ENCODE measurements around the gene RTP5.
A peak's percentile ranks its signal among the peaks of the same experiment; 100 is the strongest.
"Not testable (repeated sequence)": the region's sequence is repeated elsewhere in the genome, so short reads cannot be mapped to it uniquely, and the experiment has no call there.

RTP5 gene

GRCh38 chr2:241900251-241901017 lies 30.9 kb downstream of the RTP5 start:
- DNase-seq = no peak

- DNase-seq = no peak
Measured at GRCh38 chr2:241901018-241901380, 31.5 kb downstream of the RTP5 start.

- peak in 1 of 58 donors; percentile 7 for DNase-seq
Measured at GRCh38 chr2:241901500-241902351, 32.2 kb downstream of the RTP5 start.

GRCh38 chr2:241902357-241902991 lies 32.9 kb downstream of the RTP5 start:
- no peak for DNase-seq

- no peak for DNase-seq
Measured at GRCh38 chr2:241903121-241904010, 33.8 kb downstream of the RTP5 start.

- DNase-seq = no peak
Measured at GRCh38 chr2:241904011-241904718, 34.6 kb downstream of the RTP5 start.

- DNase-seq = no peak
Measured at GRCh38 chr2:241904791-241905710, 35.5 kb downstream of the RTP5 start.

- DNase-seq = no peak
Measured at GRCh38 chr2:241905716-241906377, 36.3 kb downstream of the RTP5 start.

GRCh38 chr2:241906378-241906770 lies 36.8 kb downstream of the RTP5 start:
- not testable (repeated sequence) for DNase-seq

- DNase-seq = no peak
Measured at GRCh38 chr2:241906826-241907570, 37.5 kb downstream of the RTP5 start.

- DNase-seq = not testable (repeated sequence)
Measured at GRCh38 chr2:241907831-241908230, 38.3 kb downstream of the RTP5 start.

GRCh38 chr2:241908686-241909420 lies 39.3 kb downstream of the RTP5 start:
- no peak for DNase-seq

GRCh38 chr2:241909769-241910168 lies 40.2 kb downstream of the RTP5 start:
- DNase-seq = no peak

GRCh38 chr2:241910604-241911520 lies 41.3 kb downstream of the RTP5 start:
- no peak for DNase-seq

- DNase-seq = no peak
Measured at GRCh38 chr2:241911551-241911950, 42.0 kb downstream of the RTP5 start.

GRCh38 chr2:241912021-241912555 lies 42.6 kb downstream of the RTP5 start:
- no peak for DNase-seq

Measured in anterior cingulate cortex (tissue), 58 donors.